ENCODE data around the gene ZNF177.
"Not testable (repeated sequence)": the region's sequence is repeated elsewhere in the genome, so short reads cannot be mapped to it uniquely, and the experiment has no call there.

ZNF177 gene

GRCh38 chr19:9362905-9363304 is at the start of gene ZNF177:
Gene ZNF177 (plus strand): TSS chr19:9363013. CDS start chr19:9378312, 15,299 bp downstream.
- no peak for DNase-seq (ENCODE audit: low spot score)

GRCh38 chr19:9313756-9314155 is 49.1 kb upstream of the ZNF177 start:
- no peak for DNase-seq (ENCODE audit: low spot score)

- DNase-seq (ENCODE audit: low spot score) = no peak
Observed at GRCh38 chr19:9321338-9321737, 41.5 kb upstream of the ZNF177 start.

DNA sequence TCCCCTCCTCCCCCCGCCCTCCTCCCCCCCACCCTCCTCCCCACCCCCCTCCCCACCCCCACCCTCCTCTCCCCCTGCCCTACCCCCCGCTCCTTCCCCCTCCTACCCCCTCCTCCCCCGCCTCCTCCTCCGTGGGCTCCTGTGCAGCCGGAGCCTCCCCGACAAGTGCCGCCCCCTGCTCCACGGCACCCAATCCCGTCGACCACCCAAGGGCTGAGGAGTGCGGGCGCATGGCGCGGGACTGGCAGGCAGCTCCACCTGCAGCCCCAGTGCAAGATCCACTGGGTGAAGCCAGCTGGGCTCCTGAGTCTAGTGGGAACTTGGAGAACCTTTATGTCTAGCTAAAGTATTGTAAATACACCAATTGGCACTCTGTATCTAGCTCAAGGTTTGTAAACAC is 41.1 kb upstream of the ZNF177 start:
- DNase-seq (ENCODE audit: low spot score) = not testable (repeated sequence)

DNA sequence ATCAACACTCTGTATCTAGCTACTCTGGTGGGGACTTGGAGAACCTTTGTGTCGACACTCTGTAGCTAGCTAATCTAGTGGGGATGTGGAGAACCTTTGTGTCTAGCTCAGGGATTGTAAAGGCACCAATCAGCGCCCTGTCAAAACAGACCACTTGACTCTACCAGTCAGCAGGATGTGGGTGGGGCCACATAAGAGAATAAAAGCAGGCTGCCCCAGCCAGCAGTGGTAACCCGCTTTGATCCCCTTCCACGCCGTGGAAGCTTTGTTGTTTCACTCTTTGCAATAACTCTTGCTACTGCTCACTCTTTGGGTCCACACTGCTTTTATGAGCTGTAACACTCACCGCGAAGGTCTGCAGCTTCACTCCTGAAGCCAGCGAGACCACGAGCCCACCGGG is 40.6 kb upstream of the ZNF177 start:
- DNase-seq (ENCODE audit: low spot score) = not testable (repeated sequence)

DNA sequence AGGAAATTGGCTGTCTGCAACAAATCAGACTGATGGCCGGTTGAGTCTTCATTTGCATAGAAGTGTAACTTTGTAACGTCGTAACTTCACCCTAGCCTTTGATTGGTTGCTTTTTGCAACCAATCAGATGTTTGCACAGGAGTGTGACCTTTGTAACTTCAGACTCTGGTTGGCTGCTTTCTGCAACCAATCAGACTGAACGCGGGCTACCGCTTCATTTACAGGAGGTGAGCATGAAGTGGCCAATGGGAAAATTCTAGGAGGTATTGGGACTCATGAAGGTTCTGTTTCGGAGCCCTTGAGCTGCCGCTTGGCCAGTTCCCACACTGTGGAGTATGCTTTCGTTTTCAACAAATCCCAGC is 39.3 kb upstream of the ZNF177 start:
- DNase-seq (ENCODE audit: low spot score) = peak; percentile 64

GRCh38 chr19:9323919-9324583 is 38.8 kb upstream of the ZNF177 start, which contains the start of gene ZNF559:
Gene ZNF559 (plus strand): TSS chr19:9324179. CDS start chr19:9338550, 14,371 bp downstream.
- DNase-seq (ENCODE audit: low spot score) = peak; percentile 78

DNA sequence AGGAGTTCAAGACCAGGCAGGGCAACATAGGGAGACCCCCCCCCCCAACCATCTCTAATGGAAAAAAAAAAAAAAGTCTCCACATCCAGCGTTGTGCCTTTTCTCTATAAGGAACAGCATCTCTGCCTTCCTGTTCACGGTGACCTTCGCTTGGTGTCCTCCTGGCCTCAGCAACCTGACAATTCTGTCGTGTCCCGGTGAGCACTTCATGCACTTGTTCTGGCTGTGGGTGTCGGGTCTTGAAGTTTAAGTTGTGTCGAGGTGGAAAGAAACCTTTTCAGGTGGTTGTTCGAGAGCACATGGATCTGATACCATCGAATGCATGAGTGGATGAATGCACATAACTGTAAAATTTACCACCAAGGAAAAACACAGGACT is 38.2 kb upstream of the ZNF177 start:
- DNase-seq (ENCODE audit: low spot score) = peak; percentile 1

DNA sequence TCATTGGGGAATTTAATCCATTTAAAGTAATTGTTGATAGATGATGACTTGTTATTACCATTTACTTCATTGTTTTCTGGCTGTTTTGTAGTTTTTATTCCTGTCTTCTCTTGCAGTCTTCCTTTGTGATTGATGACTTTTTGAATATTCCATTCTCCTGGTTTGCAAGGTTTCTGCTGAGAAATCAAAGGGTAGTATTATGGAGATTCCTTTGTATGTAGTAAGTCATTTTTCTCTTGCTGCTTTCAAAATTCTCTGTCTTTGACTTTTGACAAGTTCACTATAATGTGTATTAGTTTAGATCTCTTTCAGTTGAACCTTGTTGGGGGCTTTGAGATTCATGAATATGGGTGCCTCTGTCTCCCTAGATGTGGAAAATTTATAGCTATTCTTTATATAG is 32.8 kb upstream of the ZNF177 start:
- DNase-seq (ENCODE audit: low spot score) = no peak

DNA sequence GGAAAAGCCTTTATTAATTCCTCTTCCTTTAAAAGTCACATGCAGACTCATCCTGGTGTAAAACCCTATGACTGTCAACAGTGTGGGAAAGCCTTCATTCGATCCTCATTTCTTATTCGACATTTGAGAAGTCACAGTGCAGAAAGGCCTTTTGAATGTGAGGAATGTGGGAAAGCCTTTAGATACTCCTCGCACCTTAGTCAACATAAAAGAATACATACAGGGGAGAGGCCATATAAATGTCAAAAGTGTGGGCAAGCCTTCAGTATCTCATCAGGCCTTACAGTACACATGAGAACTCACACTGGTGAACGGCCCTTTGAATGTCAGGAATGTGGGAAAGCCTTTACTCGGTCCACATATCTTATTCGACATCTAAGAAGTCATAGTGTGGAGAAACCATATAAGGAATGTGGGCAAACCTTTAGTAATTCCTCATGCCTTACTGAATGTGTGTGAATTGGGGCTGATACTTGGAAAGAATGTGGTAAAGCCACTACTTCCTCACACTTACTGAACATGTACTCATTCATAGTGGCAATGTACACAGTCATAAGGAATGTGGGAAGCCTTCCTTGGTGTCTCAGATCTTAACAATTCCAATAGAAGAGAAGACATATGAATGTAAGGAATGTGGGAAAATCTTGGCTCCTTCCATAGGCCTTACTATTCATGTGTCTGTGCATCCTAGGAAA is 20.1 kb upstream of the ZNF177 start:
- no peak for DNase-seq (ENCODE audit: low spot score)

DNA sequence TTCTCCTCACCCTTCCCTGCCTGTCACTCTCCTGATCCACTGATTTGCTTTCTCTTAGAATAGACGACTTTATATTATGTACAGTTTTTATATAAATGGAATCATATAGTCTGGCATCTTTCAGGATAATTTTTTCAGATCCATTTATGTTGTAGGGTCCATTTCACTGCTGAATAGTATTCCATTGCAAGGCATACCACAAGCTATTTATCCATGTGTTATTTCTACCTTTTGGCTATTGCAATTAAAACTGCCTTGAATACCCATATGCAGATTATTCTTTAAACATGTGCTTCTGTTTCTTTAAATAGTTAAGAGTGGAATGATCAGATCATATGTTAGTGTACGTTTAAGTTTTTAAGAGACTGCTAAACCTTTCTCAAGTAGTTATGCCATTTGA is 17.8 kb upstream of the ZNF177 start:
- DNase-seq (ENCODE audit: low spot score) = no peak

DNA sequence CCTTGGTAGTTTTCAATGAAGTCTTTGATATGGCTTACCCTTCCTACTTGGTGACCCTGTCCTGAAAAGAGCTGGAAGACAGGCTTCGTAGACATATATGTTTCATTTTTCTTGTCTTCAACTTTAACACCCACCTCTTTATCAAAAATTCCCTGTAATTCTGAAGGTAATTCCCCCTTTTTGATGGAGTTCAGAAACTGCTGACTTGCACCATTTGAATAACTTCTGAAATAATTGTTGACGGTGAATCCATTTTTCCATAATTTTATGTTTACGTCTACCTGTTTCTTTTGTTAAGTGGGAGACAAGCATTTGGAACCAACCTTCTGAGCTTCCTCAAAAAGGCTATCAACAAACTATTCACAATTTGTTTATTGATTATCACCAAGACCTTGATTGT is 14.6 kb upstream of the ZNF177 start:
- DNase-seq (ENCODE audit: low spot score) = no peak

DNA sequence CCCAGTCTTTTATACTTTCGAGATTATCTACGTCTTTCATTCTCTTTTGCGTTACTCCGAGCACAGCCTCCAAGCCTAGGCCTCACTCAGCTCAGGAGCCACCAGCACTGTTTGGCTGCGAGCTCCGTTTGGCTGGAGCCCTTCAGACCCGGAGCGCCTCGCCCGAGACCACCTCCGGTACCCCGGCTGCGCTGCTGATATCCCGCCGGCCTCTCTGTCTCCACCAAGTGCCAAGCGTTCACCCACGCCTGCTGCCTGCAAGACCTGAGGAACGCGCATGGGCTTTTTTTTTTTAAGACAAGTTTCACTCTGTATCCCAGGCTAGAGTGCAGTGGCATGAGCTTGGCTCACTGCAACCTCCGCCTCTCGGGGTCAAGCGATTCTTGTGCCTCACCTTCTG is 14.1 kb upstream of the ZNF177 start:
- DNase-seq (ENCODE audit: low spot score) = no peak

DNA sequence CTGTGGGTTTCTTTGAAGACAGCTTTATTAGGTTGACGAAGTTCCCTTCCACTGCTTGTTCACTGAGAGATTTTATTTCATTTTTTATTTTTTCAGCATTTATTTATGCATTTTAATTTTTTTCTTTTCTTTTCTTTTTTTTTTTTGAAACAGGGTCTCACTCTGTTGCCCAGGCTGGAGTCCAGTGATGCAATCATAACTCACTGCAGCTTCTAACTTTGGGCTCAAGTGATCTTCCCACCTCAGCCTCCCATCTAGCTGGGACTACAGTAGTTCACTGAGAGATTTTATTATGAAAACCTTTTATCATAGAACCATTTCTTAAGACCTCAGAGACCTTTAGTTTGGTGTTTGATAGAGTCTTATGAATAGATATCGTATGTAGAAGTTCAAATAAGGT is 10.3 kb upstream of the ZNF177 start:
- DNase-seq (ENCODE audit: low spot score) = no peak

- DNase-seq (ENCODE audit: low spot score) = peak; percentile 8
Observed at GRCh38 chr19:9353011-9353410, 9.8 kb upstream of the ZNF177 start.

DNA sequence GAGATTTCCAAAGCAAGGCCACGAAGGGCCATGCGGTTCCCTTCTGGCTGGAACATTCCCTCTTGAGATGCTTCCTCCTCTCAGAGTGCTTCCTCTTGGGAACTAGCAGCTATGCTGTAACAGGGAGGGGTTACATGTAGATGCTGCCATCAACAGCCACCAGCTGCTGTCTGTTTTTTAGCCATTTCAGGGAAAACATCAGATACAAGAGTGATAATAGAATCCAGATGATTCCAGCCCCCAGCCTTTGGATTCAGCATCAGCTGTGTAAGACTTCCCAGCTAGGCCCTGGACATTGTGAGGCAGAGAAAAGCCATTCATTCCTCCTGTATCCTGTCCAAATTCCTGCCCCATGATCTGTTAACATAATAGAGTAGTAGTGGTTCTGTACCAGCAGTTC is 8.2 kb upstream of the ZNF177 start:
- no peak for DNase-seq (ENCODE audit: low spot score)

DNA sequence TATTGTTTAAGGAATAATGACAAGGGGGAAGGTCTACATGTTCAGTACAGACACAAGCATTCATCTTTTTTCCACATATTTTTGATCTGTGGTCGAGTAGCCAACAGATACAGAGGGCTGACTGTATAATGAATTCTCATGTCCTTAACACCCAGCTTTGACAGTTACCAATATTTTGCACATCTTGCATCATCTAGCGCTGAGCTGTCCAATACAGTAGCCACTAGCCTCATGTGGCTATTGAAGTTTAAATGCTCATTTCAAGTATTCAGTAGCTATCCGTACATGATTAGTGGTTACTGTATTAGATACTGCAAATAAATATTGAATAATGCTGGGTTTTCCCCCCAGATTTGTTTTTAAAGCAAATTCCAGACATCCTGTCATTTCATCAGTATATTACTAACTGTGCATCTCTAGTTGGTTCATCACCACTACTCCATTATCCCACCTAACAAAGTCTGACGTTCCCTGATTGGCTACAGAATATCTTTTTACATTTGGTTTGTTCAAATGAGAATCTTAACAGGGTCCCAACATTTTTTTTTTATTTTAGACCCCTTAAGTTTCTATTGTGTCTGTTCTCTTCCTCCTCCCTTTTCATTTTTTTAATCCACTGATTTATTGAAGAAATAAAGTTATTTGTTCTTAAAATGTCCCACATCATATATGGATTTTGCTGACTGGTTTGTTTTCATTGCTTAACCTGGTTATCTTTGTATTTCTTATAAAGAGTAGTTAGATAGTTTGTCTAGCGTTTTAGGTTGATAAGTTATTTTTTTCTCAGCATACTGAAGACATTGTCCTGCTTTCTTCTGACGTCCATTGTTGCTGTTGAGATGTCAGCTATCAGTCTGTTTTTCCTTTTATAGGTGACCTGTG is 8.2 kb downstream of the ZNF177 start:
- no peak for DNase-seq (ENCODE audit: low spot score)

GRCh38 chr19:9381361-9381785 is 18.6 kb downstream of the ZNF177 start:
- no peak for DNase-seq (ENCODE audit: low spot score)

- DNase-seq (ENCODE audit: low spot score) = no peak
Observed at GRCh38 chr19:9406798-9407352, 44.1 kb downstream of the ZNF177 start.

GRCh38 chr19:9407827-9408226 is 45.0 kb downstream of the ZNF177 start:
- no peak for DNase-seq (ENCODE audit: low spot score)

DNA sequence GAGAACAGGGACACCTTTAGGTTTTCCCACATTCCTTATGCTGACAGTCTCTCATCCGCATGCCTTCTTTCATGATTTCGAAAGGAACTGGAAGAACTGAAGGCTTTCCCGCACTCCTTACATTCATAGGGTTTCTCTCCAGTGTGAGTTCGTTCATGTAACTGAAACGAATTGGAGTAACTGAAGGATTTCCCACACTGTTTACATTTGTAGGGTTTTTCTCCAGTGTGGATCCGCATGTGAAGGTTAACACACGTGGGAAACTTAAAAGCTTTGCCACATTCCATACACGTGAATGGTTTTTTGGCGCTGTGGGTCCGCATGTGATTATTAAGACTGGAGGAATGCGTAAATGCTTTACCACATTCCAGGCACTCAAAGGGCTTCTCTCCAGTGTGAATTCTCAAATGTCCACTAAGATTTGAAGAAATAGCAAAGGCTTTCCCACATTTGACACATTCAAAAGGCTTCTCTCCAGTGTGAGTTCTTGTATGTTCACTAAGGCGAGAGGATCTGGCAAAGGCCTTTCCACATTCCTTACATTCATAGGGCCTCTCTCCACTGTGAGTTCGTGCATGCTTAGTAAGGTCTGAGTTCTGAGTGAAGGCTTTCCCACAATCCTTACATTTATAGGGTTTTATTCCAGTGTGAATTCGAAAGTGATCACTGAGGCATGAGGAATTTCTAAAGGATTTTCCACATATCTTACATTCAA is 50.6 kb downstream of the ZNF177 start:
- no peak for DNase-seq (ENCODE audit: low spot score)

GRCh38 chr19:9427941-9428340 is 65.1 kb downstream of the ZNF177 start:
- no peak for DNase-seq (ENCODE audit: low spot score)

Measured in HuH-7 (cell line).